ENCODE results near the gene BPIFB2. TPM values are rescaled to one million over a fixed set of nuclear protein-coding genes. Genes with fewer than 3 reads are reported as not detected.

BPIFB2 gene
- total RNA-seq, 1 experiment from 2014 or later = not detected

DNA sequence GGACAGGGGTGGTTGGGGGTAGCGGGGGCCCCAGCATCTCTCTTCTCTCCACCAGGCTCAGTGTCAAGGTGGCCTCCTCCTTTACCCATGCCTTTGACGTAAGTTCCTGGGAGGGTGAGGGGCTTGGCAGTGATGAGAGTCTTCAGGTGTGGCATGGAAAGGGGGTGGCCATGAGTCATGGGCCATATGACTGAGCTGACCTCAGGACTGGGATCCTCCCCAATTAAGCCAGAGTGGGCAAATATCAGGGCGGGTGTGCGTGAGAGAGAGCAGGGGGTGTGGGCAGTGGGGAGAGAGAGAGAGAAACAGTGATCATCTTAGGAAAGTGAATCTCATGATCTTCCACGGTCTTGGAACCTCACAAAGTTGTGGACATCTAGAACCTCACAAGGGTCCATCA is 63.7 kb downstream of the BPIFB2 start:
- Histone ChIP-seq H3K27me3 (ENCODE audit: control insufficient read depth, insufficient read depth, low read length) (no peaks in the 10 kb centered on the region; the same call in none of the 2 replicates), H3K27ac (ENCODE audit: low read length) (no peak overlapping the region), H3K4me1 (ENCODE audit: control insufficient read depth, insufficient read depth, low read length) (no peaks in the 10 kb centered on the region), H3K36me3 (ENCODE audit: control insufficient read depth, insufficient read depth, low read length) (no peaks in the 10 kb centered on the region), H3K4me3 (ENCODE audit: low read depth in 2 of 2, low read length in 2 of 2) (no peak overlapping the region), H3K9me3 (ENCODE audit: control insufficient read depth, insufficient read depth, low read depth, low read length) (no peaks in the 10 kb centered on the region)
- in situ Hi-C loops (cut with HindIII; ENCODE audit: low pct_unique_long_range_greater_than_20kb, low sequenced_read_pairs) (no loop called here), intact Hi-C loops (cut with micrococcal nuclease; ENCODE audit: unreplicated experiment) (no loop called here)
- no TSS peak for BruUV-seq (replicated peaks)
- no peak for TF ChIP-seq TCF7L2 (IDR thresholded peaks at IDR 0.05; ENCODE audit: low read depth, low read length)
- TF ChIP-seq, protein P1, sequence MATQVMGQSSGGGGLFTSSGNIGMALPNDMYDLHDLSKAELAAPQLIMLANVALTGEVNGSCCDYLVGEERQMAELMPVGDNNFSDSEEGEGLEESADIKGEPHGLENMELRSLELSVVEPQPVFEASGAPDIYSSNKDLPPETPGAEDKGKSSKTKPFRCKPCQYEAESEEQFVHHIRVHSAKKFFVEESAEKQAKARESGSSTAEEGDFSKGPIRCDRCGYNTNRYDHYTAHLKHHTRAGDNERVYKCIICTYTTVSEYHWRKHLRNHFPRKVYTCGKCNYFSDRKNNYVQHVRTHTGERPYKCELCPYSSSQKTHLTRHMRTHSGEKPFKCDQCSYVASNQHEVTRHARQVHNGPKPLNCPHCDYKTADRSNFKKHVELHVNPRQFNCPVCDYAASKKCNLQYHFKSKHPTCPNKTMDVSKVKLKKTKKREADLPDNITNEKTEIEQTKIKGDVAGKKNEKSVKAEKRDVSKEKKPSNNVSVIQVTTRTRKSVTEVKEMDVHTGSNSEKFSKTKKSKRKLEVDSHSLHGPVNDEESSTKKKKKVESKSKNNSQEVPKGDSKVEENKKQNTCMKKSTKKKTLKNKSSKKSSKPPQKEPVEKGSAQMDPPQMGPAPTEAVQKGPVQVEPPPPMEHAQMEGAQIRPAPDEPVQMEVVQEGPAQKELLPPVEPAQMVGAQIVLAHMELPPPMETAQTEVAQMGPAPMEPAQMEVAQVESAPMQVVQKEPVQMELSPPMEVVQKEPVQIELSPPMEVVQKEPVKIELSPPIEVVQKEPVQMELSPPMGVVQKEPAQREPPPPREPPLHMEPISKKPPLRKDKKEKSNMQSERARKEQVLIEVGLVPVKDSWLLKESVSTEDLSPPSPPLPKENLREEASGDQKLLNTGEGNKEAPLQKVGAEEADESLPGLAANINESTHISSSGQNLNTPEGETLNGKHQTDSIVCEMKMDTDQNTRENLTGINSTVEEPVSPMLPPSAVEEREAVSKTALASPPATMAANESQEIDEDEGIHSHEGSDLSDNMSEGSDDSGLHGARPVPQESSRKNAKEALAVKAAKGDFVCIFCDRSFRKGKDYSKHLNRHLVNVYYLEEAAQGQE (IDR thresholded peaks at IDR 0.05; ENCODE audit: insufficient read depth in 1 of 2, low read depth in 2 of 2, low read length in 1 of 2) = no peak
- no peak for TF ChIP-seq SIN3A (IDR thresholded peaks at IDR 0.05; ENCODE audit: borderline replicate concordance, insufficient read depth, low read depth, low read length)
- TF ChIP-seq POLR2AphosphoS5 (IDR thresholded peaks at IDR 0.05; ENCODE audit: low read depth, low read length) = no peak
- TF ChIP-seq, protein P2, sequence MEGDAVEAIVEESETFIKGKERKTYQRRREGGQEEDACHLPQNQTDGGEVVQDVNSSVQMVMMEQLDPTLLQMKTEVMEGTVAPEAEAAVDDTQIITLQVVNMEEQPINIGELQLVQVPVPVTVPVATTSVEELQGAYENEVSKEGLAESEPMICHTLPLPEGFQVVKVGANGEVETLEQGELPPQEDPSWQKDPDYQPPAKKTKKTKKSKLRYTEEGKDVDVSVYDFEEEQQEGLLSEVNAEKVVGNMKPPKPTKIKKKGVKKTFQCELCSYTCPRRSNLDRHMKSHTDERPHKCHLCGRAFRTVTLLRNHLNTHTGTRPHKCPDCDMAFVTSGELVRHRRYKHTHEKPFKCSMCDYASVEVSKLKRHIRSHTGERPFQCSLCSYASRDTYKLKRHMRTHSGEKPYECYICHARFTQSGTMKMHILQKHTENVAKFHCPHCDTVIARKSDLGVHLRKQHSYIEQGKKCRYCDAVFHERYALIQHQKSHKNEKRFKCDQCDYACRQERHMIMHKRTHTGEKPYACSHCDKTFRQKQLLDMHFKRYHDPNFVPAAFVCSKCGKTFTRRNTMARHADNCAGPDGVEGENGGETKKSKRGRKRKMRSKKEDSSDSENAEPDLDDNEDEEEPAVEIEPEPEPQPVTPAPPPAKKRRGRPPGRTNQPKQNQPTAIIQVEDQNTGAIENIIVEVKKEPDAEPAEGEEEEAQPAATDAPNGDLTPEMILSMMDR (IDR thresholded peaks at IDR 0.05) = no peak
- ChIA-PET CTCF (no interaction called here), POLR2A (interaction anchor here (0.6 kb wide), 1 partner anchor 17 kb away, joined by 3 read pairs; no protein-coding TSS in a partner anchor)
- no peak for ATAC-seq
- DNase-seq (ENCODE audit: low read depth, low spot score) = no peak

DNA sequence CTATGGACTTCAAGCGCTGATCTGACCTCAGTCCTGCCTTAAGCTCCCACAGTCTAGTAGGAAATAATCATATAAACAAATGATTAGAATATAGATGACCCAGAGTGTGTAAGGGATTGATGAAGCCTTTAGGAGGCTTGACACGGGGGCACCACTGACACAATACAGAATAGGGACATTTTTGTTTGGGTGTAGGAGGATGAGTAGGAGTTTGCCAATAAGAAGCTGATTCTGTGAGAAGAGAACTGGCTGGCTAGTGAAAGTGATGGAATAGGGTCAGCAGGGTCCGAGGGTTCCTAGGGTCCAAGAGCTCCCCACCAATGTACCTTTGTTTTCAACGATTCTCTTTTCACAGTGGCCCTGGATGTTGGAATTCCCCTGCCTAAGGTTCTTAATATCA is 64.9 kb downstream of the BPIFB2 start:
- no peaks in the 10 kb centered on the region for H3K4me1 ChIP-seq (ENCODE audit: control insufficient read depth, insufficient read depth, low read length)
- TF ChIP-seq SIN3A (IDR thresholded peaks at IDR 0.05; ENCODE audit: borderline replicate concordance, insufficient read depth, low read depth, low read length) = no peak
- no peak for TF ChIP-seq POLR2AphosphoS5 (IDR thresholded peaks at IDR 0.05; ENCODE audit: low read depth, low read length)
- no peak for TF ChIP-seq TCF7L2 (IDR thresholded peaks at IDR 0.05; ENCODE audit: low read depth, low read length)
- TF ChIP-seq, protein P2 (IDR thresholded peaks at IDR 0.05) = no peak
- TF ChIP-seq, protein P1 (IDR thresholded peaks at IDR 0.05; ENCODE audit: insufficient read depth in 1 of 2, low read depth in 2 of 2, low read length in 1 of 2) = no peak
- no peak overlapping the region for H3K4me3 ChIP-seq (ENCODE audit: low read depth in 2 of 2, low read length in 2 of 2)
- no TSS peak for BruUV-seq (replicated peaks)
- CTCF ChIA-PET = no interaction called here
- ATAC-seq (no peak), DNase-seq (ENCODE audit: low read depth, low spot score) (no peak)
- no peaks in the 10 kb centered on the region for H3K36me3 ChIP-seq (ENCODE audit: control insufficient read depth, insufficient read depth, low read length)
- in situ Hi-C loops (cut with HindIII; ENCODE audit: low pct_unique_long_range_greater_than_20kb, low sequenced_read_pairs) = no loop called here
- no peak overlapping the region for H3K27ac ChIP-seq (ENCODE audit: low read length)
- H3K9me3 ChIP-seq (ENCODE audit: control insufficient read depth, insufficient read depth, low read depth, low read length) = no peaks in the 10 kb centered on the region
- intact Hi-C loops (cut with micrococcal nuclease; ENCODE audit: unreplicated experiment) = no loop called here
- H3K27me3 ChIP-seq (ENCODE audit: control insufficient read depth, insufficient read depth, low read length) = no peaks in the 10 kb centered on the region; the same call in none of the 2 replicates
- POLR2A ChIA-PET = no interaction called here

All from Panc1 (cell line).